ENCODE results near the gene PRKAG2.

DNA sequence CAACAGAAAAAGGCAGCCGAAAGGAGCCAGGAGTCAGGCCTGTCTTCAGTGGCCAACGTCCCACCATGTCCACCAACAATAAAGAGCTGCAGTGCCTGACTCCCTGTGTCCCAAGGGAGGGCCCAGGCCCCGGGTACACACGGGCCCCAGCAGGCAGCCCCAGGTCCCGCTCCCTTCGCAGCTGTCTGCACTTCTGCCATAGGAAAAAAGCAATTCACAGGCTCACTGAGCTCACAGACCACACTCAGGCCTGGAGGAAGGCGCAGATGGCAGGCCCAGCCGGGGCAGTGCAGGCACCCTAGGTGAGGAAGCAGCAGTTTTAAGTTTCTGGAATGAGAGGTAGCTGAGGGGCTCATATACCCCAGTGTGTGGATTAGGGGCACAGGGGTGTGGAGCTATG is 100.5 kb downstream of the PRKAG2 start:
- TF ChIP-seq, protein P1, sequence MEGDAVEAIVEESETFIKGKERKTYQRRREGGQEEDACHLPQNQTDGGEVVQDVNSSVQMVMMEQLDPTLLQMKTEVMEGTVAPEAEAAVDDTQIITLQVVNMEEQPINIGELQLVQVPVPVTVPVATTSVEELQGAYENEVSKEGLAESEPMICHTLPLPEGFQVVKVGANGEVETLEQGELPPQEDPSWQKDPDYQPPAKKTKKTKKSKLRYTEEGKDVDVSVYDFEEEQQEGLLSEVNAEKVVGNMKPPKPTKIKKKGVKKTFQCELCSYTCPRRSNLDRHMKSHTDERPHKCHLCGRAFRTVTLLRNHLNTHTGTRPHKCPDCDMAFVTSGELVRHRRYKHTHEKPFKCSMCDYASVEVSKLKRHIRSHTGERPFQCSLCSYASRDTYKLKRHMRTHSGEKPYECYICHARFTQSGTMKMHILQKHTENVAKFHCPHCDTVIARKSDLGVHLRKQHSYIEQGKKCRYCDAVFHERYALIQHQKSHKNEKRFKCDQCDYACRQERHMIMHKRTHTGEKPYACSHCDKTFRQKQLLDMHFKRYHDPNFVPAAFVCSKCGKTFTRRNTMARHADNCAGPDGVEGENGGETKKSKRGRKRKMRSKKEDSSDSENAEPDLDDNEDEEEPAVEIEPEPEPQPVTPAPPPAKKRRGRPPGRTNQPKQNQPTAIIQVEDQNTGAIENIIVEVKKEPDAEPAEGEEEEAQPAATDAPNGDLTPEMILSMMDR (IDR thresholded peaks at IDR 0.05; ENCODE audit: low read depth, low read length, missing input control), result no peak
- no peak for TF ChIP-seq TAF1 (conservative IDR thresholded peaks at IDR 0.05)
- TF ChIP-seq FOXA2 (IDR thresholded peaks at IDR 0.05), result no peak
